Amygdala (tissue), 56 donors: ENCODE results near the gene DNAL4.

ENCODE experiments used
- DNase-seq, 56 donors: peaks; one replicate each; lab custom pipeline; 2025; lab: John Stamatoyannopoulos, UW

Gene DNAL4

DNA sequence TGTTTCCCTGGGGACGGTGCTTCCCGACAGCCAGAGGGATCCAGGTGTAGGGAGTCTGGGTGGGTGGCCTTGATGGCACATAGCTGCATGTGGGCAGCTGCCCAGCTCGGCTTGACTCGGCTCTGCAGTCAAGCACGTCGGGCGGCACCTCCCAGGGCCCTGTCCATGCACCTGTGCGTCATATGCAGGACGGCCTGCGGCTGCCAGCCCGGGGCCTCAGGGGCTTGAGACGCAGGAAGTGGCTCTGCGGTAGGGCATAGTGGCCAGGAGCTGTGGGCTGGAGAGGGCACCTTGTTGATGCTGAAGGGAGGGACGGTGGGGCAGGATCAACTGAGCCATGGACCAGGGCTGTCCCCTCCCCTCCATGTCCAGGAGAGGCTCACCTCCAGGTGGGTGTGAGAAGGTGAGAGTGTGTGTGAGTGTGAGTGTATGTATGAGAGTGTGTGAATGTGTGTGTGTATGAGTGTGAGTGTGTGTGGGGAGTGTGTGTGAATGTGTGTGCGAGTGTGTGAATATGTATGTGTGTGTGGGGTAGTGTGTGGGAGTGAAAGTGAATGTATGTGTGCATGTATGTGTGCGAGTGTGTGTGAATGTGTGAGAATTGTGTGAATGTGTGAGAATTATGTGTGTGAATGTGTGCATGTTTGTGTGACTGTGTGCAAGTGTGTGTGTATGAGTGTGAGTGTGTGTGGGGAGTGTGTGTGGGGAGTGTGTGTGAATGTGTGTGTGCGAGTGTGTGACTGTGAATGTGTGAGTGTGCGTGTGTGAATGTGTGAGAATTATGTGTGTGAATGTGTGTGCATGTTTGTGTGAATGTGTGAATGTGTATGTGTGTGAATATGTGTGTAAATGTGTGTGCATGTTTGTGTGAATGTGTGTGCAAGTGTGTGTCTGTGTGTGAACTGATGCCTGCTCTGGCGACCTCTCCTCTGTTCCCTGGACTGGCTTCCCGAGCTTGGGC is 32.5 kb downstream of the DNAL4 start:
- no peak for DNase-seq

DNA sequence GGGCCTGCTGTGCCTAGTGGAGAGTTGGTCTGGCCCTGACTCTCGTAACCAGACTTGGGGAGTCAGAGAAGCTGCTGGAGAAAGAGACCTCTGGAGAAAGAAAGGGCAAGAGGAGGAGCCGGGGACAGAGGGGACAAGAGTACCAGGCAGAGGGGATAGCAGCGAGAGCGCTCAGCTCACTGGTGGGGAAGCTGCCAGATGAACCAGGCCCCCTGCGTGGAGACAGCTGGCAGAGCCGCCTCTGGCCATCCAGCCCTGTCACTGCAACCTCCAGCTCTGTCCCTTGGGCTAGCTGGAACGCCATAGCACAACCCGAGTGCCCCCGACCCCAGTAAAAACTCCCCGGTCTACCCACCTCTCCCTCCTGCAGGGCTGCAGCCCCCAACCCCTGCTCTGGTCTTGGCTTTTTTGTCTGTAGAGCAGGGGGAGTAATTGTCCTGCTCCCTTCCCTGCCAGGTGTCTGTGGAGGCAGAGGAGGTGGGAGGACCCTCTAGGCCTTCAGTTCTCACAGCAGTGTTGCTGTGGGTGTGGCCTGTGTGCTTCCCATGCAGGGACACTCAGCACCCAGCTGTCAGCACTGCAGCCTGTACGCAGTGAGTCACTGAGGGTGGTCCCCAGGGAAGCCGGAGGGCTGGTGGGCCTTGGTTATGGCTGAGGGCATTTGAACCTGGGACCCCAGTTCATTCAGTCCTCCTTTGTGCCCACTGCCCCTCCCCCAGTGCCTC is 33.3 kb downstream of the DNAL4 start:
- DNase-seq, result peak in 19 of 56 donors; percentile 14 to 66 (median 30)

DNA sequence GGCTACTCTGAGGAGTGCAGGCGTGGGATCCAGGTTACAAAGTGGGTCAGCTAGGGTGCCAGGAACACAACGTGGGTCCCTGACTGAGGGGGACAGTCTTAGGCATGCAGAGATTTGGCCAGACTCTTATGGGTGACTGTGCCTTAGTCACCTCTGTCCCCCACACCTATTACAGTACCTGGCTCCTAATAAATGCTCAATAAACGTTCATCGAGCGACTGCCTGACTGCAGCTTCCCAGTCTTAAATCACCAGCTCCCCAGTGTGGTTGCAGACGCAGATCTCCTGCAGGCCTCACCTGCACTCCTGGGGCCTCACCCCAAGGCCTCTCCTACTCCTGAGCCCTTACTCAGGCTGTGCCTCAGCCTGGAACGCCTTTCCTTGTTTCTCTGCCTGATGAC is 34.9 kb downstream of the DNAL4 start:
- DNase-seq, result no peak

DNA sequence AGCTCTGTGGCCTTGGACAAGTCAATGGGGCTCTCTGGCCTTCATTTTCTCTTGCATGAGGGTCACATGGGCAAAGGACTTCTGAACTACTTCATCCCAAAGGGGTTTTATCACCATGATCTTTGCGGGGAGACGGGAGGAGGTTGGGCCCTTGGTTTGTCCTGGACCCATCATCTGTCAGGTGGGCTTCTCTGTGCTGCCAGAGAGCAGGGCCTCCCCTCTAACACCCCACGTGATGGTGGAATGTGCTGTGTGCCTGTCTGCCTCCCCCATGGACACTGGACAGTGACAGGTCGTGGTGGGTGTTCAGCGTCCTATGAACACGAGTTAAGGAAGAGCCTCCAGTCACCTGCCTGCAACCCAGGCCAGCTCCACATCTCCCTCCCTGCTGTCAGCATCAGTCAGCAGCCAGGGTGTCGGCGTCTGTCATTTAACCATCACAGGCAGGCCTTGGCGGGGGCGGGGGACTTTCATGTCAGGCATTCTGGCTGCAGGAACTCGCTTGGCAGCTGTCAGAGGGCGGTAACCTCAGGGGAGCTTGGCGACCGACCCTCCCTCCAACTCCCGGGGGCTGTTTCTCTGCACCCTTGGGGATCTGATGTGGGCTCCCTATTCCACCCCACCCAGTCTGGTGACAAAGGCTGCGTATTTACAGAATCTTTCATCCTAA is 35.5 kb downstream of the DNAL4 start:
- no peak for DNase-seq

DNA sequence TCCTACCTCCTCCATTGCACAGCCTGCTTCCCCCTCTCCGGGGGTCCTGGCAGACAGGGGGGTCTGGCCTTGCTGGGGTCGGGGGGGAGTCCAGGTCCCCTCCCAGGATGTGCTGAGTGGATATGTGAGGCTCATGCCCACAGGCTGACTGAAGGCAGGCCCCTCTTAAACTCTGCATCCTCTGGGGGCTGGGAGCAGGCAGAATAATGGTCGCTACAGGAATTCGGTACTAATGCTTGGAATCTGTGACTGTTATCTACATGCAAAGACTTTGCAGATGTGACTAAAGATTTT is 36.5 kb downstream of the DNAL4 start:
- DNase-seq, result no peak

DNA sequence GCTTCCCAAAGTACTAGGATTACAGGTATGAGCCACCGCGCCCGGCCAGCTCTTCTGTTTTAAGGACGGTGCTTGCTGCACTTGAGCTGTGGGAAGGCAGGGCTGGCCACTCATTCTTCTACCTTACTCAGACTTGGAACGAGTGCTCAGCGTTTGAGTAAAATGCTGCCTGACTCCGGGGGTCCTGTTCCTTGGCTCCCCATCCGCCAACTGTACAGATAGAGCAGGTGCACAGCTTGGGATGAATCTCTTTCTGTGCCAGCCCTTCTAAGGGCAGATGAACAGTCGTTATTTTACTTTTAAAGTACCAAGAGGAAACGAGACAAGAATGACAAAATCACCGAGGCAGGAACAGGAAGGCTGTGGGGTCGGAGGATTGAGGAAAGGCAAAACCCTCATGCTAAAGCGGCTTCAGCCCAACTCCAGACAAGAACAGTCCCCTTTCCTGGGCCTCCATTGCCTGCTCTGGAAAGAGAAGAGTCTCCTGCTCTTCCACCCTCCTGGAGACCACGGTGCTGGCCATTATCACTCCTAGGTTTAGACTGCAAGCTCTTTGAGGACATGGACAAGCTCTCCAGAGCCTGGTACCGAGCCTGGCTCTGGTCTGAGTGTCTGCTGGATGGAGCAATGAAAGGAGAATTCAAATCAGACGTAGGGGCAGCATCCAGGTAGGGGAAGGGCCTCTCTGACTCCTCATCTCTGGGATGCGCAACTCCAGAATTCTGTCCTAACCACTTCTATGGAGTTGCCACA is 37.1 kb downstream of the DNAL4 start:
- peak in 1 of 56 donors; percentile 48 for DNase-seq

DNA sequence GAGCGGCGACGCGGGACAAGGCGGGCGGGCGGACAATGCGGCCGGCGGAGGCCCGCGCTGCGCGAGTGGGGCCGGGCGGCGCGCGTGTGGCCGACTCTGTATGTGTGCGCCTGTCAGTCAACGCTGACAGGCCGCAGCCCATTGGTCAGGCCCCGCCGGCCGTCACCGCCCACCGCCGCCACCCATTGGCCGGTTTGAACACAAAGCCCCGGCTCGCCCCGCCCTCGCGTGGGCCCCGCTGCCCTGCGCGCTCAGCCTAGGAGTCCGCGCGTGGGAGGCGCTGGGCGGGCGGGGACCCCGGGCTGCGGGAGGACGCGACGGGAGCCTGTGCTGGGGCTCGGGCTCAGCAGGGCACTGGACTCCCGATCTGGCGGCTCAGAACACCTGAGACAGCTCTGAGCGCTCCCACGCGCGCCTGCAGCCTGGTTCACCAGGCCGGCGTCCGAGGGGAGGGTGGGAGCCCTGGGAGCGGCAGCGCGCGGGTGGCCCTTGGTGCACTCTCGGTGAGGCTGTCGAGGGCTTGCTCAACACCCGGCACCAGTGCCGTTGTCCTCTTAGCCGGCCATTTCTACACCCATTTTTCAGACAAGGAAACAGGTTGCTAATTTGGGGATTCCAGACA is 37.9 kb downstream of the DNAL4 start, which contains the start of gene SUN2:
TSS of gene SUN2 (minus strand) at position 88 of the 622 bp plus-strand sequence. CDS start 3,370 bp downstream, outside the sequence.
- peak in 55 of 56 donors; percentile 52 to 98 (median 92) for DNase-seq

DNA sequence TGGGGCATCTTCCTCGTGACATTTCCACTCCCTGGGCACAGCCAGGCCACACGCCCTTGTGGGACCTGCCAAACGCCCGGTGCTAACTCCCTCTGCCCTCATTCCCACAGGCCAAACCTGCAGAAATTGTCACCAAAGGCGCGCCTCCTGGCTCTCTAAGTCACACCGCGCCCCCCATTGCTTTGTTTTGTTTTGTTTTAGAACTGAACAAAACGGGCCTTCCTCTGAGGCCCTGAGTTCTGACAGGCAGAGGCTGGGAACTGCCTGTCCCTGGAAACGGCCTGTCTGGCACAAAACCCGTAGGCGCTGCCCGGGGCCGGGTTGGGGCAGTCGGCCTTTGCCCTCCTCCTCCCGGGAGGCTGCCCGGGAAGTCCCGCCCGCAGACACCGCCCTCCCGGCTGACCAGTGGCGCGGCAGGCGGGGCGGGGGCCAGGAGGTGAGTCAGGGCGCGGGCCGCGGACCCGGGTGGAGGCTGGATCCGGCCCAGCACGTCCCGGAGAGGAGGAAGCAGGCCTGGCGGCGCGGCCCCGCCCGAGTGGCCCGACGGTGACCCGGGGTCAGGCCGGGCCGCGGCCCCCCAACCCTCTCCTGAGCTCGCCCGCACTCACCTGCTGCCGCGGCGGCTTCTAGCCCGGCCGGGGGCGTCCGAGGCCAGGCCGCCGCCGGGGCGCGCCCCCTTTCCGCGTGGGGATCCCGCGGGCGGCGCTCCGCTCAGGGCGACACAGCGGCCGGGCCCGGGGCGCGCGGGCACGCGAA is 38.6 kb downstream of the DNAL4 start:
- peak in 55 of 56 donors; percentile 37 to 91 (median 76) for DNase-seq

DNA sequence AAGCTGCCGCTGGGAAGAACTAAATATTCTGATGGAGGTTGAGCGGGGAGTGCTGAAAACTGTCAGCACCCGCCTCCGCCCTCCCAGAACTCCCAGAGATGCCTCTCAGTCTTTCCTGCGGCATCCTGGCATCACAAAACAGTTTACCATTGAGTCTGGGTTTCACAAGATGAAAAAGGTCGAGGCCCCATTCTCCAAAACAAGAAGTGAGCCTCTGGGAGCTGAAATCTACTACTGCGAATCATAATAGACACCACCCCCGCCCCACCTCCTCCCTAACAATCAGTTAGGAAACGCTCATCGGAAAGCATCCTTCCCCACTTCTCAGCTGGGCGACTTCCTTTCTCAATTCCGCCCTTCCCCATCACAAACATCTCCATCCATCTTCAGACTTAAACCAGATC is 39.2 kb downstream of the DNAL4 start:
- DNase-seq, result peak in 13 of 56 donors; percentile 39 to 71 (median 68)

DNA sequence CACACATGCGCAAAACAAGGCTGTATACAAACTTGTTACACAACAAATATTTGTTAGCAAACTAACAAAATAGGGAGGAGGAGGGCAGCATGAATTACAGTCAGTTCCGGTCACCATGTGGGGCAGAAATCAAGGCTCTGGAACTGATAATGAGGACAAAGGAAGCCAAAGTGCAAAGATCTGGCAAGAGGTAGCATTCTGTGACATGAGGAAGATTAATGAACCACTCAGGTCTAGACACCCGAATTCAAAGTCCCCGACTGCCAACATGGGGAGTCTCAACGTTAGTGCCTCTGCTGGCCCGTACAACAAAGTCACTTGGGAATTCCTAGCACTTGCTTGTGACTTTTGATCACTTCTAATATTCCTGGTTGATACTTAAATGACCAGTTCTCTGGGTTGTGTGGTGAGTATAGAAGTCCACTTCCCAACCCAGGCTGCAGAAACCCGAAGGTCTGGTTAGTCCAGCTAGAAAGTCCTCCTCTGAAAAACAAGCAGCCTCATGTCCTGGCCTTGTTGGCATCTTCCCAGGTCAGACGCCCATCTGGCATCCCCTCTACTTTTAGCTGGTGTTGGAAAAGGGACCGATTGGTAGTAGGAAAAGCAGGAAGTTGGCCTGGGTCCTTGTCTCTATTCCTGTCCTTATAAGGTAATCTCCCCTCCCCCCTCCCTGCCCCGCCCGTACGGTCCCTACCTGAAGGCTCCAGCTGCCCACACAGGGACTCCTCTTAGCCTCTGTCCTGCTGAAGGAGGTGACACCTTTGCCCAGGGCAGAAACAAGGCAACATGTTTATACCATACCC is 39.8 kb downstream of the DNAL4 start:
- peak in 34 of 56 donors; percentile 20 to 77 (median 56) for DNase-seq

DNA sequence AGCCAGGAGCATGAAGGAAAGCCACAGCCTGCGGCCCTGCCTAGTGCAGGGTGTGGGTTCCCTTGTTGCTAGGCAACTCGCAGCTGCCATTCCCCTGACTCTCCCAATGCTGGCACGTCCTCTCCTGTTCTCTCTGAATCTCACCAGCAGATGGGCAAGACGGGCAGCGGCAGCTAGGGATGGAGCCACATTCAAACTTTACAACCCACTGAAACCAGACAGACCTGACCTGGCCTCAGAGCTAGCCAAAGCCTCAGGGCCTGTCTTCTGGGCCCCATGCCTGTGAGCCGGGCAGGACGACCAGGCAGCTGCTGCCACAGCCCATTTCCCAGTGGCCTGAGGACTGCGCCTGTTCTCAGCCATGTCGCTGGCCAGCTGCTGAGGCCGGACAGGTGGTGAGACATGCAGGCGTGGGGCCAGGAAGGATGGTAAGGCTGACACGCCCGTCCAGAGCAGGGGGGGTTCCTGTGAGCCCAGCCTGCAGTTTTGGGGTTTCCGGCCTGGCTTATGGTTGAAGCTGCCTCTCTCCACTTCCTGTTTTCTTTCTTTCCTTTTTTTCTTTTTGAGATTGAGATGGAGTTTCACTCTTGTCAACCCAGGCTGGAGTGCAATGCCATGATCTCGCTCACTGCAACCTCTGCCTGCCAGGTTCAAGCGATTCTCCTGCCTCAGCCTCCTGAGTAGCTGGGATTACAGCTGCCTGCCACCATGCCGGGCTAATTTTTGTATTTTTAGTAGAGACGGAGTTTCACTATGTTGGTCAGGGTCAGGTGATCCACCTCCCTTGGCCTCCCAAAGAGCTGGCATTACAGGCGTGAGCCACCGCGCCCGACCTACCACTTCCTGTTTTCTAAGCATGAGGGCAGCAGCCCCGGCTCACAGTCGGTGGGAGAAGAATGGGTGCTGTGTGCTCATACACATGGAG is 42.3 kb downstream of the DNAL4 start:
- DNase-seq, result peak in 4 of 56 donors; percentile 28 to 51 (median 36)

DNA sequence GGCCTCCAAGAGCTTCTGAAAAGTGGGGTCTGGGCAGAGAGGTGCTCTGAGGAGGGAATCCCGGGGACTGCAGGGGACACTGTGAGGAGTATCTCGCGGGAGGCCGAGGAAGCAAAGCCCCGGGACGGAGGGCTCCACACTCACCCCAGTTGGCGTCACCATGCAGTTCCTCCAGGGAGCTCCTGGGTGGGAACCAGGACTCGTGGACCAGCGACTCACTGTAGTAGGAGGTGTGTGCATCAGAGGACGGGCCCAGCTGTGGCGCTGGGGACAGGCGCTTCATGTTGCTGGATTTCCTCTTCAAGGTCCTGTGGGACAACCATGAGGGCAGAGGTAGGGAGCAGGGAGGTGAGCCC is 42.9 kb downstream of the DNAL4 start:
- DNase-seq, result no peak

DNA sequence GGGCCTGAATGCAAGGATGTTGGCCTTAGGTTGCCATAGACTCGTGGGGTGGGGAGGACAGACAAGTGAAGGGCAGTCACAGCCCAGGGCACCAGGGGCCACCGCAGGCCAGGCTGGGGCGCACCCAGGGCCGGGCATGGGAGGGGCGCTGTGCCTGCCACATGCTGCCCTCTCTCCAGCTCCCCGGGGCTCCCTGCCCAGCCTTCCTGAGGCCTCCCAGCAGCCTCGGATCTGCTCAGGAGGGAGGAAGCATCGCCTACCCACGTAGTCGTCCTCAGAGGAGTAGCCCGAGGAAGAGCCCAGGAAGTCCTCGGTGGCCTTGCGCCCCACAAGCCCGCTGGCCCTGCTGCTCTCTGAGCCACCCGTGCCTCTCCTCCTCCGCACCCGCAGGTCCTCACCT is 43.3 kb downstream of the DNAL4 start:
- DNase-seq, result no peak

DNA sequence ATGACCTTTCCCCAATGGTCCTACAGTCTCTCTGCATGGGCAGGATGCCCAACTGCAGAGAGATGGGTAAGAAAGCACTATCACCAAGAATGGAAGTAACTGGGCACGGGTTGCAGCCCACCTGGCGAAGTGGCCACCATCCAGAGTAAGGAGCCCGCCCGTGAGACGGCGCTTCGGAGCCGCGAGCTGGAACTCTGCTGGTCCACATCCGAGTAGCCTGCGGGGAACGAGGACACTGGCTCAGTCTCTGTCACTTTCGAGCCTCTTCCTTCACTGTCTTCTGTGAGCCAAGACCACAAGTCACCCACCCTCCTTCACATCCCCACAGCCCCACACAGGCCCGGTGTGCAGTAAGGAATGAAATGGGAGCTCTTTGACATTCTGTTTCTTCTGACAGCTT is 43.8 kb downstream of the DNAL4 start:
- DNase-seq, result no peak

DNA sequence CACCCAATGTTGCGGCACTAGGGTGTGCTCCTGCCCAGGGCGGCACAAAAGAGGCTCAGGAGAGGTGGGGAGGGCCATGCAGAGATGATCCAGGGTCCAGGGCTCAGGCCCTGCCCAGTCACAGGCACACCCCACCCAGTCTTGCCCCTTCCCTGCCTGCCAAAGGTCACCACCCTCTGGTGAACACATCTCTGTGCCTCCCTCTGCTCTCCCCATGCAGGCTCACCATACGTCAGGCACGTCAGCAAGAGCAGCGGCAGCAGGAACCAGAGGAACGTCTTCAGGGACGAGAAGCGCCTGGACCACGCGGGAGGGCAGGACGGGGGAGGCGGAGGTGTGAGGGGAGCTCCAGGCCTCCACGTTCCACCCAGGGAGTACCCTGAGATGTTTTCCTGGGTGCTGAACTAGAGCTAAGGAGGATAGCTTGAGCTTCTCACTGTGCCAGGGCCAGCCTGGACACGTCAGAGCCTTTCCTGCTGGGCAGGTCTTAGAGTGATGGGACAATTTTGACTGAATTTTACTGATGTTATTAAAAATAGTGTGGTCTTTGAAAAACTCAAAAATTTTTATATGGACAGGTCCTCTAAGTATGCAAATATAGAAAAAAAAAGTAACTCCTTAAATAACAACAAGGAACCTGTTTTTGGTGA is 45.3 kb downstream of the DNAL4 start:
- no peak for DNase-seq

DNA sequence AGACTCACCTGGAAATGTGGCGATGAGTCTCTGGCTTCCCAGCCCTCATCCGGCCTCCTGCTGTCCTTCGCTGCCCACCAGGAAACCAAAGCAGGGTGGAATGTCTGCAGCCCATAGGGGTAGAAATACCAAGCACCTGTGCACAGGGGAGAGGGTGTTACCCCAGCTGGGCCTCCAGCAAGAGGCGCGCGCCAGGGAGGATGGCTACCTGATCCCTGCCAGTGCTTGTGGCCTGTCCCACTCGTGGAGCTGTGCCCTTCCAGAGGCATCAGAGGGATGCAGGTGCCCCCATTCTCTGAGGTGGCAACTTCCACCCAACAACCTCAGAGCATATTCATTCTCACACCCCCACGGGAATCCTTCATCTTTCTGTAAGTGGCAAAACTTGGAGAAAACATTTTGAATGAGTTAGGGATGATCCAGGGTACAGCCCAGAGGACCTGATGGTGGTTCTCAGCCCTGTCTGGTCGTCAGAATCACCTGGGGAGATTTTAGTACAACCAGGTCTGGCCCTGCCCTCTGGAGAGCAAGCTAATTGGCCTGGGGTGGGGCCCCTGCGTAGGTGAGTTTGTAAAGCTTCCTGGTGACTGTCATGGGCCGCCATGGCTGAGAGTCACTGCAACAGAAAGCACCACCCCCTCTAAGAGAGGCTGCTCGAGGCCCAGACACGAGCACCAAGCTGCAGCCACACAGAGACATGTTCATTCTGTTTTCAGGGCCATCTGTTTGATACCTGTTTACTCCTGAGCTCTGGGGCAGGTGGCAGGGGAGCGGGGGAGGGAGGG is 48.1 kb downstream of the DNAL4 start:
- no peak for DNase-seq
